GM19395 (cell line): Measurements from ENCODE around the gene CADM2.
"Not testable (repeated sequence)": the region's sequence is repeated elsewhere in the genome, so short reads cannot be mapped to it uniquely, and the experiment has no call there.

ENCODE experiments used
- ATAC-seq: cut with Tn5 transposase; IDR thresholded peaks from one replicate; pipeline ENCODE4 v1.9.1; 2021; ENCODE audit warnings: mild to moderate bottlenecking, moderate library complexity; ENCODE audit not compliant: unreplicated experiment

Gene CADM2

GRCh38 chr3:85074003-85074402 is 115.2 kb downstream of the CADM2 start:
- ATAC-seq, result no peak

- no peak for ATAC-seq
Measured at GRCh38 chr3:85075663-85076062, 116.9 kb downstream of the CADM2 start.

GRCh38 chr3:85077018-85077417 is 118.2 kb downstream of the CADM2 start:
- ATAC-seq, result no peak

GRCh38 chr3:85081191-85081906 is 122.6 kb downstream of the CADM2 start:
- ATAC-seq, result no peak

- ATAC-seq, result no peak
Measured at GRCh38 chr3:85090495-85090894, 131.7 kb downstream of the CADM2 start.

GRCh38 chr3:85100316-85100715 is 141.5 kb downstream of the CADM2 start:
- no peak for ATAC-seq

- no peak for ATAC-seq
Measured at GRCh38 chr3:85102781-85103180, 144.0 kb downstream of the CADM2 start.

- no peak for ATAC-seq
Measured at GRCh38 chr3:85110393-85110792, 151.6 kb downstream of the CADM2 start.

- ATAC-seq, result no peak
Measured at GRCh38 chr3:85120879-85121278, 162.1 kb downstream of the CADM2 start.

GRCh38 chr3:85132864-85133263 is 174.1 kb downstream of the CADM2 start:
- not testable (repeated sequence) for ATAC-seq

GRCh38 chr3:85133691-85134420 is 175.1 kb downstream of the CADM2 start:
- ATAC-seq, result not testable (repeated sequence)

GRCh38 chr3:85142626-85143025 is 183.8 kb downstream of the CADM2 start:
- ATAC-seq, result no peak

GRCh38 chr3:85148036-85148435 is 189.2 kb downstream of the CADM2 start:
- ATAC-seq, result no peak

- no peak for ATAC-seq
Measured at GRCh38 chr3:85151555-85151954, 192.8 kb downstream of the CADM2 start.

- ATAC-seq, result not testable (repeated sequence)
Measured at GRCh38 chr3:85153279-85153678, 194.5 kb downstream of the CADM2 start.

GRCh38 chr3:85159376-85159775 is 200.6 kb downstream of the CADM2 start:
- ATAC-seq, result no peak

- no peak for ATAC-seq
Measured at GRCh38 chr3:85161544-85161943, 202.8 kb downstream of the CADM2 start.

- no peak for ATAC-seq
Measured at GRCh38 chr3:85162905-85163304, 204.1 kb downstream of the CADM2 start.

- no peak for ATAC-seq
Measured at GRCh38 chr3:85164436-85164835, 205.6 kb downstream of the CADM2 start.

- ATAC-seq, result no peak
Measured at GRCh38 chr3:85167576-85167975, 208.8 kb downstream of the CADM2 start.

GRCh38 chr3:85170646-85171045 is 211.9 kb downstream of the CADM2 start:
- no peak for ATAC-seq

- no peak for ATAC-seq
Measured at GRCh38 chr3:85171976-85172375, 213.2 kb downstream of the CADM2 start.
